Skin of body (tissue), 2 donors: ENCODE measurements around the gene MCUR1. TPM values are rescaled to one million over a fixed set of nuclear protein-coding genes. Genes with fewer than 3 reads are reported as not detected.
"Not testable (repeated sequence)": the region's sequence is repeated elsewhere in the genome, so short reads cannot be mapped to it uniquely, and the experiment has no call there.

Experiments used
- DNase-seq: peaks from one replicate; lab custom pipeline; 2025; lab: John Stamatoyannopoulos, UW
- total RNA-seq: library from RNA; depleted of rRNA; stranded (reverse); fragments of >200 nt; gene quantifications from one replicate; pipeline ENCODE4 v1.2.3, GENCODE V29; 2014

The MCUR1 gene
- total RNA-seq, result 10.1 TPM

GRCh38 chr6:13814176-13814937 lies at the start of gene MCUR1:
MCUR1 (minus strand) TSS chr6:13814557; CDS start chr6:13814429, 128 bp downstream.
- peak; percentile 91 for DNase-seq

GRCh38 chr6:13863699-13864155 lies 49.4 kb upstream of the MCUR1 start:
- no peak for DNase-seq

- not testable (repeated sequence) for DNase-seq
These were observed 46.3 kb upstream of the MCUR1 start for GRCh38 chr6:13860556-13861185.

- no peak for DNase-seq
These were observed 45.7 kb upstream of the MCUR1 start for GRCh38 chr6:13859871-13860555.

- DNase-seq, result no peak
These were observed 40.4 kb upstream of the MCUR1 start for GRCh38 chr6:13854716-13855250.

GRCh38 chr6:13853871-13854270 lies 39.5 kb upstream of the MCUR1 start:
- DNase-seq, result no peak

- DNase-seq, result no peak
These were observed 37.4 kb upstream of the MCUR1 start for GRCh38 chr6:13851803-13852202.

- no peak for DNase-seq
These were observed 37.0 kb upstream of the MCUR1 start for GRCh38 chr6:13851330-13851729.

GRCh38 chr6:13850690-13851089 lies 36.3 kb upstream of the MCUR1 start:
- DNase-seq, result not testable (repeated sequence)

- DNase-seq, result no peak
These were observed 34.3 kb upstream of the MCUR1 start for GRCh38 chr6:13848522-13849150.

GRCh38 chr6:13847326-13848050 lies 33.1 kb upstream of the MCUR1 start:
- DNase-seq, result no peak

- DNase-seq, result no peak
These were observed 32.5 kb upstream of the MCUR1 start for GRCh38 chr6:13846841-13847240.

GRCh38 chr6:13841936-13842335 lies 27.6 kb upstream of the MCUR1 start:
- DNase-seq, result no peak

- no peak for DNase-seq
These were observed 24.3 kb upstream of the MCUR1 start for GRCh38 chr6:13838616-13839015.

GRCh38 chr6:13836170-13836569 lies 21.8 kb upstream of the MCUR1 start:
- DNase-seq, result no peak

GRCh38 chr6:13834790-13835189 lies 20.4 kb upstream of the MCUR1 start:
- no peak for DNase-seq

- DNase-seq, result not testable (repeated sequence)
These were observed 19.7 kb upstream of the MCUR1 start for GRCh38 chr6:13834018-13834417.

- no peak for DNase-seq
These were observed 18.4 kb upstream of the MCUR1 start for GRCh38 chr6:13832778-13833177.

- no peak for DNase-seq
These were observed 17.3 kb upstream of the MCUR1 start for GRCh38 chr6:13831615-13832014.

- DNase-seq, result no peak
These were observed 16.4 kb upstream of the MCUR1 start for GRCh38 chr6:13830803-13831202.

GRCh38 chr6:13829419-13829818 lies 15.1 kb upstream of the MCUR1 start:
- not testable (repeated sequence) for DNase-seq
